Naive thymus-derived CD4-positive, alpha-beta T cell (primary cell): ENCODE measurements around the gene LHX3. TPM values are rescaled to one million over a fixed set of nuclear protein-coding genes. Genes with fewer than 3 reads are reported as not detected.
A peak's percentile ranks its signal among the peaks of the same experiment; 100 is the strongest.

Experiments
- ATAC-seq: fragments of 150-1000 bp; cut with Tn5 transposase; 2 replicates; pipeline ENCODE4 v1.10.0; 2021; ENCODE audit warnings: mild to moderate bottlenecking, moderate library complexity
- CTCF ChIA-PET: fragments of 350-600 bp; sonication (Branson Sonifier 250); formaldehyde crosslinking; loops from one replicate; lab custom pipeline; 2021; ENCODE audit warnings: antibody characterized with exemption; lab: Charles Lee
- POLR2A ChIA-PET: fragments of 350-600 bp; sonication (Branson Sonifier 250); formaldehyde crosslinking; loops from one replicate; lab custom pipeline; 2021; ENCODE audit warnings: antibody characterized with exemption, inconsistent platforms; lab: Charles Lee
- DNase-seq, 9 donors: peaks; one replicate each; pipeline versions ENCODE4 v3.0.0 to v3.0.0-alpha.2; 2020 to 2022; ENCODE audit warnings: mixed read lengths in 1 of 9
- H3K27ac ChIP-seq: one replicate; pipeline ENCODE4 v1.7.0; 2013; ENCODE audit warnings: mild to moderate bottlenecking, low read depth, low read length, moderate library complexity
- H3K27me3 ChIP-seq, 2 donors: one replicate each; pipeline ENCODE4 v1.7.0; 2013; ENCODE audit warnings: low read length in 2 of 2, mild to moderate bottlenecking in 2 of 2, moderate library complexity in 2 of 2; ENCODE audit not compliant: control insufficient read depth in 2 of 2, insufficient read depth in 2 of 2
- H3K36me3 ChIP-seq, 3 experiments: 1 replicate in 2 of 3; 2 replicates in 1 of 3; pipeline ENCODE4 v1.7.0; 2013; ENCODE audit warnings: low read length in 3 of 3, mild to moderate bottlenecking in 3 of 3, moderate library complexity in 1 of 3; ENCODE audit not compliant: insufficient read depth in 3 of 3, control insufficient read depth in 2 of 3
- H3K4me1 ChIP-seq, 2 donors: one replicate each; pipeline ENCODE4 v1.7.0; 2013; ENCODE audit warnings: low read length in 2 of 2, mild to moderate bottlenecking in 2 of 2, moderate library complexity in 1 of 2; ENCODE audit not compliant: control insufficient read depth in 2 of 2, insufficient read depth in 2 of 2
- H3K4me3 ChIP-seq: 2 replicates; pipeline ENCODE4 v1.7.0; 2013; ENCODE audit warnings: mild to moderate bottlenecking, low read length
- H3K9me3 ChIP-seq, 3 experiments: 1 replicate in 2 of 3; 2 replicates in 1 of 3; pipeline ENCODE4 v1.7.0; 2013; ENCODE audit warnings: low read length in 3 of 3; ENCODE audit not compliant: control insufficient read depth in 2 of 3
- H3K27ac Mint-ChIP-seq, 9 donors: one replicate each; pipeline ENCODE4 v1.8.0; 2020 to 2022; ENCODE audit warnings: mixed read lengths in 9 of 9, mild to moderate bottlenecking in 8 of 9, moderate library complexity in 5 of 9, inconsistent platforms in 2 of 9
- H3K27me3 Mint-ChIP-seq, 5 donors: one replicate each; pipeline ENCODE4 v1.8.0; 2021 to 2022; ENCODE audit warnings: mixed read lengths in 5 of 5, mild to moderate bottlenecking in 1 of 5
- H3K36me3 Mint-ChIP-seq, 5 donors: one replicate each; pipeline ENCODE4 v1.8.0; 2020 to 2022; ENCODE audit warnings: mixed read lengths in 5 of 5, mild to moderate bottlenecking in 3 of 5, inconsistent platforms in 1 of 5
- H3K4me1 Mint-ChIP-seq, 7 donors: one replicate each; pipeline ENCODE4 v1.8.0; 2020 to 2022; ENCODE audit warnings: mixed read lengths in 7 of 7, mild to moderate bottlenecking in 3 of 7, inconsistent platforms in 1 of 7
- H3K4me3 Mint-ChIP-seq, 10 donors: one replicate each; pipeline ENCODE4 v1.8.0; 2020 to 2022; ENCODE audit warnings: mild to moderate bottlenecking in 10 of 10, mixed read lengths in 10 of 10, moderate library complexity in 6 of 10, inconsistent platforms in 2 of 10
- H3K9me3 Mint-ChIP-seq, 11 donors: one replicate each; pipeline ENCODE4 v1.8.0; 2020 to 2022; ENCODE audit warnings: mixed read lengths in 11 of 11, mild to moderate bottlenecking in 4 of 11, inconsistent platforms in 1 of 11, moderate library complexity in 1 of 11
- intact Hi-C, 2 donors: fragments of 100-400 bp; cut with micrococcal nuclease; formaldehyde crosslinking; loops; one replicate each; pipeline ENCODE4 v1.15.1; 2023
- polyA plus RNA-seq, 2 donors: library from polyadenylated mRNA; unstranded; fragments of 300-500 nt; fragmentation: Illumina TruSeq; gene quantifications; one replicate each; pipeline ENCODE4 v1.2.3, GENCODE V29; 2021
- total RNA-seq, 6 experiments: library from RNA in 5 of 6; stranded (reverse) in 5 of 6; gene quantifications; 1 replicate in 5 of 6; 2 replicates in 1 of 6; pipeline ENCODE4 v1.2.3 and lab custom pipeline; 2021 to 2026

LHX3 gene
- total RNA-seq = under 1 TPM in 2 of 5 experiments, not detected in 3; 0.15 to 0.21 TPM
- polyA plus RNA-seq = not detected
- total RNA-seq (lab: John Stamatoyannopoulos, UW) = not detected

DNA sequence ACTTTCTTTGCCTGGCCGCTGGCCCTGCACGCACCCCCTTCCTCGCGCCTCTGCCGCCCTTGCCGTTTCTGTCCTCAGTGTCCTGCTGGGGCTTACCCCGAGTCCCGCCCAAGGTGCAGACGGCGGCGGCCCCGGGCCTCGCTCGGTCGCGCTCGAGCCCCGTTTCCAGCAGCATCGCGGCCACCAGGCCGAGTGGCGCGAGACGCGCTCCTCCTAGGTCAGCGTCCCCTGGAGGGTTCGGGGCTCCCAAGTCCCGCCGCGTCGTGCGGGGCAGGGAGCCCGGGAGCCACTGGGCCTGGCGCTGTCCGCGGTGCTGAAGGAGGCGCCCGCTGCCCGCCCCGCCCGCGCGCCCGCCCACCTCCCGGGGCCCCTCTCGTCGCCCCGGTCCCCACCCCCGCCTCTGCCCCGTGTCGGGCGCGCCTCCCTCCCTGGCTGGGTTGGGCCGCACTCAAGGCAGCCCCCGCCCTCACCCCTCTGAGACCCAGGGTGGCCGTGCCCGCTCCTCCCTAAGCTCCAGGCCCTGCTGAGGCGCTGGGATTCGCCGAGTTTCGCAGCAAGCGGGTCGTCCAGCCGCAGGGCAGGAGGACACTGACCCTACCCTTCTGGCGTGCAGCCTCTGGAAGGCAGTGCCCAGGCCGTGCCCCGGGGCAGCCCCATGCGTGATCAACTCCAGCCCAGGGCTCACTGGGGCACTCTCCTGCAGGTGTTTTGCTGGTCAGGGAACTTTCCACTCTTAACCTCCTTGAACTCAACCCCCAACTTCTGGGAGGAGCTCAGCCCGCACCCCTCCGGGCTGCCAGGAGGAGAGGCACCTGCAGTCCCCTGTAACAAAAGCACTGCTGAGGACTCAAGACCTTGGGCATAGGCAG lies at the start of gene LHX3:
Gene LHX3, minus strand, starts transcription at position 291 of the 869 bp plus-strand sequence. Its CDS starts 116 bp downstream, at position 175.
- Mint-ChIP-seq H3K36me3 (peaks cover 4 to 20% (median 9%) of the 10 kb centered on the region in 5 donors), H3K4me1 (peaks cover 0 to 3% (median 0%) of the 10 kb centered on the region in 7 donors), H3K27me3 (peaks cover 12 to 30% (median 24%) of the 10 kb centered on the region in 5 donors), H3K27ac (no peak within 1 kb of the TSS), H3K4me3 (no peak within 1 kb of the TSS), H3K9me3 (peaks cover 0 to 4% (median 0%) of the 10 kb centered on the region in 11 donors)
- Histone ChIP-seq H3K9me3 (no peaks in the 10 kb centered on the region), H3K27me3 (peaks cover 0 to 3% of the 10 kb centered on the region in 2 donors), H3K27ac (no peak within 1 kb of the TSS), H3K4me3 (no peak within 1 kb of the TSS), H3K36me3 (peaks cover 0 to 18% (median 0%) of the 10 kb centered on the region in 3 experiments), H3K4me1 (no peaks in the 10 kb centered on the region)
- POLR2A ChIA-PET = no interaction called here
- intact Hi-C loops = no loop called here
- CTCF ChIA-PET = interaction anchor here (1.0 kb wide), 1 partner anchor 341 kb away, joined by 3 read pairs; no protein-coding TSS in a partner anchor
- DNase-seq (peak in 7 of 9 donors; percentile 7 to 47 (median 26)), ATAC-seq (peak; percentile 45)

DNA sequence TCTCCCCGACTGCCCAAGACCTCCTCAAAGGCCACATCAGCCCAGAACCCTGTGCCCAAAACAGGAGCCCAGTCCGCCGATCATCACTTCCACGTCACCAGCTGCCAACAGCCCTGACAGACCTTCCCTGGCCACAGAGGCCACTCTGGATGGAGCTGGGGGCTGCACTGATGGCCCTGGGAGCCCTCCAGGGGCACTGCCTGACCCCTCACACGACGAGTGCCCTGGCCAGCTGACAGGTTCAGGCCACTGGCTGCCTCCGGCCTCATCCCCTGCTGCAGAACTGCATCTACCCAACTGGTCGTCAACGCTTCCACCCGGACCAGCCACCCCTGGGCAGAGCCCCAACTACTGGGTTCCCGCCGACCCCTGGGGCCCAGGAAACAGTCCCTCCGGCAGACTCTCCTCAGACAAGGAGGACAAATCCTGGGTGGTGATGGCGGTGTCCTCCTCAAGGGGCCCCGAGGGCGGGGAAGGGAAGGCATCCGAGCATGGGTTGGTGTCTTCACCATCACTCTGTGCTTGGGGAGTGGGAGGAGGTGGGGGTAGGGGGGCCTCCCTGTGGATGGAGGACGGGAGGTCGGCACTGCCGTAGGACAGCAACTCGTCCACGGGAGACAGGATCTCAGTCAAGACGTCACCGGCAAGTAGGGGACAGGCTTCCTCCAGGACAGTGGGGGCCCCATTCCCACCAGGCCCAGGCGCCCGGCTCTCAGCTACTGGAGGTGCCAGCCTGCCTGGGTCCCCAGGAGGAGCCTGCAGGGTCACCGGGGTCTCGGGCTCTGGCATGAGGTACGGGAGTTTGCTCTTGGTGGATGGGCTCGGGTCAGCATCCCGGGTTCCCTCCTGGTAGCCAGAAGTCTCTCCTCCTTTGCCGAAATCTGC lies 48.6 kb upstream of the LHX3 start:
- H3K27ac Mint-ChIP-seq = no peak overlapping the region
- no peaks in the 10 kb centered on the region for H3K4me1 ChIP-seq
- H3K36me3 Mint-ChIP-seq = no peaks in the 10 kb centered on the region
- no peaks in the 10 kb centered on the region for H3K9me3 Mint-ChIP-seq
- CTCF ChIA-PET = interaction anchor here (0.6 kb wide), 1 partner anchor 19 kb away, joined by 3 read pairs; no protein-coding TSS in a partner anchor
- no peak overlapping the region for H3K4me3 ChIP-seq
- H3K27ac ChIP-seq = no peak overlapping the region
- H3K36me3 ChIP-seq = no peaks in the 10 kb centered on the region
- H3K4me3 Mint-ChIP-seq = no peak overlapping the region
- no peaks in the 10 kb centered on the region for H3K27me3 ChIP-seq
- no peaks in the 10 kb centered on the region for H3K4me1 Mint-ChIP-seq
- intact Hi-C loops = no loop called here
- POLR2A ChIA-PET = no interaction called here
- no peak for ATAC-seq
- no peak for DNase-seq
- no peaks in the 10 kb centered on the region for H3K9me3 ChIP-seq
- no peaks in the 10 kb centered on the region for H3K27me3 Mint-ChIP-seq

DNA sequence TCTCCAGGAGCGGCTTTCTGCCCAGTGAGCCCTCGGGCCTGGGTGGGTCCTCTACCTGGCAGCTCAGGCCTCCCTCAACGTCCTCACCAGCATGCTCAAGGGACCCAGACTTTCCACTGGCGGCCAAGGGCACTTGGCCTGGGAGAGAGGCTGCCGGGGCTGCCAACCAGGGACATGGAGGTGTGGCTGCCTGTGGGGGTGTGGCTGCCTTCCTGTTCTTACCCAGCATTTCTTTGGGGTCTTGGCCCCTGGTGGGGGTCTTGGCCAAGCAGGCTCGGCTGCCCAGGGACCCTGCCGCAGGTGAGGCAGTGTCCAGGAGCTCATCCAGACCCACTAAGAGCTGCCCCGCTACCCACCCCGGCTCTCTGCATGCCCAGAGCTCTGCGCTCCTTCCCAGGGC lies 47.9 kb upstream of the LHX3 start:
- Histone ChIP-seq H3K9me3 (no peaks in the 10 kb centered on the region), H3K27me3 (no peaks in the 10 kb centered on the region), H3K27ac (no peak overlapping the region), H3K4me3 (no peak overlapping the region), H3K36me3 (no peaks in the 10 kb centered on the region), H3K4me1 (no peaks in the 10 kb centered on the region)
- no peak overlapping the region for H3K4me3 Mint-ChIP-seq
- CTCF ChIA-PET = interaction anchor here (0.6 kb wide), 1 partner anchor 18 kb away, joined by 3 read pairs; no protein-coding TSS in a partner anchor
- H3K27me3 Mint-ChIP-seq = no peaks in the 10 kb centered on the region
- H3K9me3 Mint-ChIP-seq = no peaks in the 10 kb centered on the region
- POLR2A ChIA-PET = no interaction called here
- H3K4me1 Mint-ChIP-seq = no peaks in the 10 kb centered on the region
- ATAC-seq (no peak), DNase-seq (no peak)
- no peaks in the 10 kb centered on the region for H3K36me3 Mint-ChIP-seq
- H3K27ac Mint-ChIP-seq = no peak overlapping the region
- intact Hi-C loops = no loop called here

DNA sequence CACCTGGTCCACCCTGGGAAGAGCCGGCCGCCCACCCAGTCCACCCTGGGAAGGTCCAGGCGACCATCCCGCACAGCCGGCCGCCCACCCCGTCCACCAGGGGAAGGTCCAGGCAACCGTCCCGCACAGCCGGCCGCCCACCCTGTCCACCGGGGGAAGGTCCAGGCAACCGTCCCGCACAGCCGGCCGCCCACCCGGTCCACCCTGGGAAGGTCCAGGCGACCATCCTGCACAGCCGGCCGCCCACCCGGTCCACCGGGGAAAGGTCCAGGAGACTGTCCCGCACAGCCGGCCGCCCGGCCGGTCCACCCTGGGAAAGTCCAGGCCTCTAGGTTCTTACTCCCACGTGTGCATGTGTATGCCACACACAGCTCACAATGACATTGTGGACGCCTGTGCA lies 47.4 kb upstream of the LHX3 start:
- Mint-ChIP-seq H3K9me3 (no peaks in the 10 kb centered on the region), H3K36me3 (no peaks in the 10 kb centered on the region), H3K4me3 (no peak overlapping the region), H3K4me1 (no peaks in the 10 kb centered on the region), H3K27ac (no peak overlapping the region), H3K27me3 (no peaks in the 10 kb centered on the region)
- ATAC-seq (no peak), DNase-seq (no peak)
- POLR2A ChIA-PET = no interaction called here
- no peaks in the 10 kb centered on the region for H3K9me3 ChIP-seq
- no peak overlapping the region for H3K27ac ChIP-seq
- no peaks in the 10 kb centered on the region for H3K36me3 ChIP-seq
- H3K4me1 ChIP-seq = no peaks in the 10 kb centered on the region
- intact Hi-C loops = no loop called here
- H3K27me3 ChIP-seq = no peaks in the 10 kb centered on the region
- CTCF ChIA-PET = no interaction called here
- H3K4me3 ChIP-seq = no peak overlapping the region

DNA sequence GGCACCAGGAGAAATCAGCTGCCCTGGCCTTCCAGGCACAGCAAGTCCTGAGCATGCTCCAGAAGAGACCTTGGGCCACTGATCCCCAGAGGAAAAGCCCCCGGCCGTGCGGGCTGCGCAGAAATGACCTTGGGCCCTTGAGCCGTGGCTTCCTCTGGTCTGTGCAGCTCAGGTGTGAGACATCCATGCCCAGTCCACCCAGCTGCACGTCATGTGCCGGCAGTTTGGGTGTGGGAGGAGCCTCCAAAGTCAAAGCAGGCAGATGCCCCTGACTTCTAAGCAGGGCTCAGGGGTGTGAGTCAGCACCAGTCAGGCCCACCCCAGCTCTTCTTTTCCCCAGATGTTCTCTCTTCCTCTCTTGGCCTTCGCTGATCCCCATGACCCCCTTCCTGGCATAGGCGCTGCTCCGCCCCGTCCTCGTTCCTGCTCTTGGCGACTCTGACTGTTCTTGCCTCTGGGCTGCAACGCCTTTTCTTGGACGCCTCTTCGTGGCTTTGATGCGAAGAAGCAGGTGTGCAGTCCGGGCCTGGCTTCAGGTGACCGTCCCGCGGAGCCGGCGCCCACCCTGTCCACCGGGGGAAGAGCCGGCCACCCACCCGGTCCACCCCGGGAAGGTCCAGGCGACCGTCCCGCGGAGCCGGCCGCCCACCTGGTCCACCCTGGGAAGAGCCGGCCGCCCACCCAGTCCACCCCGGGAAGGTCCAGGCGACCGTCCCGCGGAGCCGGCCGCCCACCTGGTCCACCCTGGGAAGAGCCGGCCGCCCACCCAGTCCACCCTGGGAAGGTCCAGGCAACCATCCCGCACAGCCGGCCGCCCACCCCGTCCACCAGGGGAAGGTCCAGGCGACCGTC lies 46.6 kb upstream of the LHX3 start:
- ChIA-PET POLR2A (no interaction called here), CTCF (no interaction called here)
- Mint-ChIP-seq H3K4me3 (no peak overlapping the region), H3K27ac (peak overlapping the region in 1 of 9 donors; percentile 19), H3K9me3 (no peaks in the 10 kb centered on the region), H3K27me3 (peaks cover 0 to 2% (median 0%) of the 10 kb centered on the region in 5 donors), H3K36me3 (no peaks in the 10 kb centered on the region), H3K4me1 (no peaks in the 10 kb centered on the region)
- intact Hi-C loops = no loop called here
- ATAC-seq (no peak), DNase-seq (no peak)
- Histone ChIP-seq H3K27me3 (no peaks in the 10 kb centered on the region), H3K27ac (no peak overlapping the region), H3K9me3 (no peaks in the 10 kb centered on the region), H3K4me3 (no peak overlapping the region), H3K36me3 (no peaks in the 10 kb centered on the region), H3K4me1 (no peaks in the 10 kb centered on the region)

DNA sequence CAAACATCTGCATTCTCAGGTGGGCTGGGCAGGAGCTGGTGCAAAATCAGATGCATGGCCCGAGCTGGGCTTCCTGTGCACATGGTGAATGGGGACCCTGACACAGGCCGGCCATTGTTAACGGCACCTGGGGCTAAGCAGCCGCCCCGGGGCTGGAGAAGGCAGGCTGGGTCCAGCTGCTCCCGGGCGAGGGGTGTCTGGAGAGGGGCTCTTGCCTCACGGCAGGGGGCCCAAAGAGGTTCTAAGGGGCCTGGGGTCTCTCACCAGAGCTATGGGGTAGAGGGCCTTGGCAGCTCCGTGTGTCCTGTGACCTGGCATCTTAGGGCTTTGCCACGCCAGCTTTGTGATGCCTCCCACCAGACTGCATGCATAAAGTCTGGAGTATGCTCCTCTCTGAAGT lies 45.7 kb upstream of the LHX3 start:
- POLR2A ChIA-PET = no interaction called here
- Histone ChIP-seq H3K27ac (no peak overlapping the region), H3K36me3 (no peaks in the 10 kb centered on the region), H3K9me3 (no peaks in the 10 kb centered on the region), H3K4me3 (no peak overlapping the region), H3K4me1 (peaks cover 0 to 5% of the 10 kb centered on the region in 2 donors), H3K27me3 (no peaks in the 10 kb centered on the region)
- Mint-ChIP-seq H3K4me3 (no peak overlapping the region), H3K9me3 (no peaks in the 10 kb centered on the region), H3K36me3 (no peaks in the 10 kb centered on the region), H3K4me1 (peaks cover 0 to 6% (median 4%) of the 10 kb centered on the region in 7 donors), H3K27me3 (peaks cover 0 to 2% (median 0%) of the 10 kb centered on the region in 5 donors), H3K27ac (no peak overlapping the region)
- intact Hi-C loops = no loop called here
- no peak for ATAC-seq
- no peak for DNase-seq
- CTCF ChIA-PET = no interaction called here
